GM12878 (cell line): Measurements from ENCODE around the gene CAPN15. TPM values are rescaled to one million over a fixed set of nuclear protein-coding genes. Genes with fewer than 3 reads are reported as not detected.

ENCODE experiments used
- ATAC-seq: fragments of 200-7000 bp; cut with Tn5 transposase; 3 replicates; pipeline ENCODE4 v1.9.1; 2020; ENCODE audit warnings: mild to moderate bottlenecking, moderate library complexity
- BruUV-seq: library from RNA; stranded (reverse); fragments of 400-500 nt; replicated peaks from 2 replicates; lab custom pipeline; 2021; lab: Mats Ljungman, UMichigan
- CTCF ChIA-PET: fragments of 300-600 bp; sonication (Branson Sonifier 250); formaldehyde crosslinking; extraction: SDS; loops from one replicate; lab custom pipeline; 2021; ENCODE audit warnings: inconsistent platforms; lab: Yijun Ruan, JAX
- POLR2A ChIA-PET: fragments of 350-600 bp; formaldehyde crosslinking; extraction: SDS; loops from one replicate; lab custom pipeline; 2021; ENCODE audit warnings: inconsistent platforms; lab: Charles Lee
- RAD21 ChIA-PET: fragments of 300-600 bp; sonication (Branson Sonifier 250); formaldehyde crosslinking; loops from one replicate; lab custom pipeline; 2023; ENCODE audit warnings: antibody characterized with exemption; ENCODE audit not compliant: unreplicated experiment; lab: Charles Lee
- SMC1A ChIA-PET: fragments of 300-600 bp; sonication (Branson Sonifier 250); formaldehyde crosslinking; loops from one replicate; lab custom pipeline; 2023; ENCODE audit not compliant: unreplicated experiment, uncharacterized antibody; lab: Charles Lee
- DNase-seq: peaks from one replicate; pipeline ENCODE4 v3.0.0-alpha.2; 2011; ENCODE audit warnings: low read depth, low spot score
- FAIRE-seq: peaks from 3 replicates; lab custom pipeline; 2011; peaks lifted over from hg19 to GRCh38; lab: Jason Lieb, UNC
- H2AFZ ChIP-seq: 2 replicates; pipeline ENCODE4 v1.6.0; 2011; ENCODE audit warnings: low read depth, low read length, control low read depth; ENCODE audit not compliant: control insufficient read depth
- H3K27ac ChIP-seq: 2 replicates; pipeline ENCODE4 v1.5.1; 2011; ENCODE audit warnings: control low read depth; ENCODE audit not compliant: control insufficient read depth, insufficient read depth
- H3K27me3 ChIP-seq, 2 experiments: replicated peaks in 1 of 2; 2 replicates each; pipeline versions ENCODE4 v1.6.0 to v1.6.1; 2011; ENCODE audit warnings: low read length in 1 of 2; ENCODE audit not compliant: control insufficient read depth in 2 of 2, insufficient read depth in 2 of 2
- H3K36me3 ChIP-seq, 2 experiments: 2 replicates each; pipeline ENCODE4 v1.5.1; 2011; ENCODE audit warnings: low read length in 1 of 2; ENCODE audit not compliant: control insufficient read depth in 2 of 2, insufficient read depth in 2 of 2
- H3K4me1 ChIP-seq: 2 replicates; pipeline ENCODE4 v1.6.1; 2011; ENCODE audit warnings: mild to moderate bottlenecking, low read length, moderate library complexity, mixed read lengths; ENCODE audit not compliant: control insufficient read depth, insufficient read depth
- H3K4me2 ChIP-seq: 2 replicates; pipeline ENCODE4 v1.6.0; 2011; ENCODE audit warnings: control low read depth; ENCODE audit not compliant: control insufficient read depth, insufficient read depth
- H3K4me3 ChIP-seq: fragments of 200-600 bp; sonication (generic); 2 replicates; pipeline ENCODE4 v1.5.1; 2016
- H3K79me2 ChIP-seq: 2 replicates; pipeline ENCODE4 v1.6.0; 2011; ENCODE audit warnings: low read length; ENCODE audit not compliant: control insufficient read depth, insufficient read depth
- H3K9ac ChIP-seq: 2 replicates; pipeline ENCODE4 v1.8.0; 2011; ENCODE audit warnings: low read length, control low read depth, mixed read lengths; ENCODE audit not compliant: control insufficient read depth, insufficient read depth
- H3K9me3 ChIP-seq: replicated peaks from 3 replicates; pipeline ENCODE4 v1.5.1; 2011; ENCODE audit warnings: mild to moderate bottlenecking, low read length; ENCODE audit not compliant: control insufficient read depth, insufficient read depth
- H4K20me1 ChIP-seq: 2 replicates; pipeline ENCODE4 v1.6.0; 2011; ENCODE audit not compliant: control insufficient read depth, insufficient read depth
- CHD2 ChIP-seq: IDR thresholded peaks from 2 replicates; pipeline ENCODE4 v1.6.1; 2011; ENCODE audit warnings: low read depth, low read length, improper control_type of control experiment, borderline replicate concordance
- EGR1 ChIP-seq, 2 experiments: IDR thresholded peaks; 1 replicate in 1 of 2; 2 replicates in 1 of 2; pipeline ENCODE4 v1.6.1; 2011 to 2012; ENCODE audit warnings: low read depth in 2 of 2, low read length in 2 of 2, borderline replicate concordance in 1 of 2, mild to moderate bottlenecking in 1 of 2, moderate library complexity in 1 of 2
- EZH2 ChIP-seq: IDR thresholded peaks from 2 replicates; pipeline ENCODE4 v1.6.1; 2012; ENCODE audit warnings: low read depth, mild to moderate bottlenecking, control low read depth, inconsistent platforms, low read length, borderline replicate concordance; ENCODE audit not compliant: control insufficient read depth
- GATAD2B ChIP-seq: fragments of 450-650 bp; conservative IDR thresholded peaks from 2 replicates; pipeline ENCODE4 v1.6.1; 2017; ENCODE audit warnings: low read depth, mild to moderate bottlenecking, moderate library complexity
- ZNF274 ChIP-seq: IDR thresholded peaks from one replicate; pipeline ENCODE4 v1.8.0; 2011; ENCODE audit not compliant: insufficient read length, insufficient read depth
- ZNF592 ChIP-seq: fragments of 450-650 bp; IDR thresholded peaks from 2 replicates; pipeline ENCODE4 v1.6.1; 2017; ENCODE audit warnings: mild to moderate bottlenecking, moderate library complexity
- WGBS: methylation state at CpG from one replicate; pipeline ENCODE4 v1.1.6; 2016; ENCODE audit warnings: low lambda C conversion rate; ENCODE audit not compliant: insufficient replicate concordance, insufficient coverage; ENCODE audit errors: missing lambda C conversion rate; 5-methylcytosine and 5-hydroxymethylcytosine counted together
- in situ Hi-C: fragments of 300-500 bp; cut with MboI; formaldehyde crosslinking; loops from 9 replicates; pipeline ENCODE4 v1.14.3; 2018; ENCODE audit warnings: mixed read lengths
- intact Hi-C: fragments of 100-400 bp; cut with micrococcal nuclease; formaldehyde crosslinking; loops from one replicate; pipeline ENCODE4 v1.14.2; 2022; ENCODE audit not compliant: unreplicated experiment
- polyA plus RNA-seq, 11 experiments: library from polyadenylated mRNA; depleted of rRNA in 4 of 11; unstranded in 6 of 11; stranded (reverse) in 5 of 11; fragments of >200 nt; fragmentation: Nextera tagmentation in 4 of 11; fragmentation: Illumina TruSeq in 1 of 11; extraction: Ambion mirVana in 4 of 11; extraction: Trizol in 1 of 11; gene quantifications; 1 replicate in 1 of 11; 2 replicates in 10 of 11; pipeline versions ENCODE4 v1.2.1 to v1.2.3, GENCODE V29; 2011 to 2016; ENCODE audit warnings: inconsistent platforms in 2 of 11, missing spikeins in 2 of 11, low read depth in 1 of 11
- total RNA-seq, 4 experiments: library from RNA; depleted of rRNA in 3 of 4; stranded (reverse); fragments of >200 nt in 3 of 4; fragmentation: Illumina TruSeq in 1 of 4; extraction: Trizol in 1 of 4; gene quantifications; 2 replicates each; pipeline versions ENCODE4 v1.2.1 to v1.2.3, GENCODE V29; 2013 to 2021

Gene CAPN15
- total and polyA plus RNA-seq, 10 of the 15 experiments (the other 5 are each of a cell fraction or from before 2014, with no cell fraction given), result 0.40 to 78.5 (median 8.3) TPM

- no peak for TF ChIP-seq EZH2
- no peak for TF ChIP-seq ZNF274
- TF ChIP-seq ZNF592, result no peak
- TF ChIP-seq CHD2, result no peak
- TF ChIP-seq EGR1 (IDR thresholded peaks at IDR 0.05; ENCODE audit: borderline replicate concordance in 1 of 2, low read depth in 2 of 2, low read length in 2 of 2), result no peak
Measured at GRCh38 chr16:595094-595528, 67.6 kb downstream of the CAPN15 start (continued).

GRCh38 chr16:595942-596735 is 68.6 kb downstream of the CAPN15 start:
- no peak for DNase-seq
- H3K9me3 ChIP-seq, result no peaks in the 10 kb centered on the region; the same call in 2 of the 3 replicates
- TF ChIP-seq GATAD2B, result no peak
- ATAC-seq, result no peak
- no peak for FAIRE-seq
- no peaks in the 10 kb centered on the region for H3K27me3 ChIP-seq
- H3K36me3 ChIP-seq, result peaks cover 0 to 4% of the 10 kb centered on the region in 2 experiments; a peak in 2 of 4 replicates
- ChIA-PET POLR2A (no interaction called here), RAD21 (no interaction called here), CTCF (interaction anchor here (0.9 kb wide), 1 partner anchor 9 kb away, joined by 4 read pairs; no protein-coding TSS in a partner anchor), SMC1A (no interaction called here)
- 80% methylated on average over 31 of the region's 34 CpGs for WGBS
- BruUV-seq, result no TSS peak
- peaks cover 2% of the 10 kb centered on the region for H3K4me1 ChIP-seq
- no peak overlapping the region for H3K4me3 ChIP-seq
- H3K79me2 ChIP-seq, result peaks cover 2% of the 10 kb centered on the region
- no peak overlapping the region for H2AFZ ChIP-seq
- no peak overlapping the region for H3K4me2 ChIP-seq
- intact Hi-C loops (no loop called here), in situ Hi-C loops (no loop called here)
- H3K9ac ChIP-seq, result no peak overlapping the region
- H3K27ac ChIP-seq, result no peak overlapping the region
- no peaks in the 10 kb centered on the region for H4K20me1 ChIP-seq
